Measurements from ENCODE around the gene SEMA6D.

DNA sequence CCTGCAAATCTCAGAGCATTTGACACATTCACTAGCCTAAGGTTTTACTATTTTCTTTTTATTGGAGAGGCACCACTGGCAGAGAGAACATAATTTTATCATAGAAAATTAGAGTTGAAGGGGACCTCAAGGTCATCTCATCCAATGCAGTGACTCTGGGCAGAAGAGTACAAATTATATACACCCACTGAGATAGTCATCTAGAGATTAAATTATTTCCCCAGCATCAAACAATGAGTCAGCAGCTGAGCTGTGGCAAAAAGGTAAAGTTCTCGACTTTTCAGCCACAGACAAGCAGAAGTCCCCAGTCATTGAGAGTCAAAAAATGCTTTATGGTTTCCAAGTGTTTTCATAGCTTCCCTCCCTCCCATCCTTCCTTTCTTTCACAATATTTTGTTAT is 39.3 kb upstream of the SEMA6D start:
- TF ChIP-seq EP300 (IDR thresholded peaks at IDR 0.05) (no peak), POLR2AphosphoS5 (IDR thresholded peaks at IDR 0.05) (no peak)
- TF ChIP-seq, protein P1, sequence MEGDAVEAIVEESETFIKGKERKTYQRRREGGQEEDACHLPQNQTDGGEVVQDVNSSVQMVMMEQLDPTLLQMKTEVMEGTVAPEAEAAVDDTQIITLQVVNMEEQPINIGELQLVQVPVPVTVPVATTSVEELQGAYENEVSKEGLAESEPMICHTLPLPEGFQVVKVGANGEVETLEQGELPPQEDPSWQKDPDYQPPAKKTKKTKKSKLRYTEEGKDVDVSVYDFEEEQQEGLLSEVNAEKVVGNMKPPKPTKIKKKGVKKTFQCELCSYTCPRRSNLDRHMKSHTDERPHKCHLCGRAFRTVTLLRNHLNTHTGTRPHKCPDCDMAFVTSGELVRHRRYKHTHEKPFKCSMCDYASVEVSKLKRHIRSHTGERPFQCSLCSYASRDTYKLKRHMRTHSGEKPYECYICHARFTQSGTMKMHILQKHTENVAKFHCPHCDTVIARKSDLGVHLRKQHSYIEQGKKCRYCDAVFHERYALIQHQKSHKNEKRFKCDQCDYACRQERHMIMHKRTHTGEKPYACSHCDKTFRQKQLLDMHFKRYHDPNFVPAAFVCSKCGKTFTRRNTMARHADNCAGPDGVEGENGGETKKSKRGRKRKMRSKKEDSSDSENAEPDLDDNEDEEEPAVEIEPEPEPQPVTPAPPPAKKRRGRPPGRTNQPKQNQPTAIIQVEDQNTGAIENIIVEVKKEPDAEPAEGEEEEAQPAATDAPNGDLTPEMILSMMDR (IDR thresholded peaks at IDR 0.05): no peak

Measured in suprapubic skin (tissue), 4 donors.